Measurements from ENCODE around the gene CLDN10.

DNA sequence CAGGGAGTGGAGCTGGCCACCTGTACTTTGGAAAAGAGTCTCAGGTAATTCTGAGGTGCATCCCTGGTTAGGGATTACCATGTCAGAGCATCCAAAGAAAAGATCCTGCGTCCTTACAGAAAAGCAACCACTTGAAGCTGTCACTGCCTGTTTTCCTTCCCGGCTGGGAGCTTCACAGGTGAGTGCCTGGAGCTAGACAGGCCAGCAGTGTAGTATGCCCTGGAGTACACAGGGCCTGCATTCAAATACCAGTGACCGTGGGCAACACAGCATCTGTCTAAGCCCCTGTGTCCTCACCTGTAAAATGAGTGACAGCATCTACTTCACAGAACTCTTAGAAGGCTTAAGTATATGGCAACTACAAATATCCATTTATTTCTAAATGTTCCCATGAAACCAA is 63.0 kb downstream of the CLDN10 start:
- TF ChIP-seq, protein P1, sequence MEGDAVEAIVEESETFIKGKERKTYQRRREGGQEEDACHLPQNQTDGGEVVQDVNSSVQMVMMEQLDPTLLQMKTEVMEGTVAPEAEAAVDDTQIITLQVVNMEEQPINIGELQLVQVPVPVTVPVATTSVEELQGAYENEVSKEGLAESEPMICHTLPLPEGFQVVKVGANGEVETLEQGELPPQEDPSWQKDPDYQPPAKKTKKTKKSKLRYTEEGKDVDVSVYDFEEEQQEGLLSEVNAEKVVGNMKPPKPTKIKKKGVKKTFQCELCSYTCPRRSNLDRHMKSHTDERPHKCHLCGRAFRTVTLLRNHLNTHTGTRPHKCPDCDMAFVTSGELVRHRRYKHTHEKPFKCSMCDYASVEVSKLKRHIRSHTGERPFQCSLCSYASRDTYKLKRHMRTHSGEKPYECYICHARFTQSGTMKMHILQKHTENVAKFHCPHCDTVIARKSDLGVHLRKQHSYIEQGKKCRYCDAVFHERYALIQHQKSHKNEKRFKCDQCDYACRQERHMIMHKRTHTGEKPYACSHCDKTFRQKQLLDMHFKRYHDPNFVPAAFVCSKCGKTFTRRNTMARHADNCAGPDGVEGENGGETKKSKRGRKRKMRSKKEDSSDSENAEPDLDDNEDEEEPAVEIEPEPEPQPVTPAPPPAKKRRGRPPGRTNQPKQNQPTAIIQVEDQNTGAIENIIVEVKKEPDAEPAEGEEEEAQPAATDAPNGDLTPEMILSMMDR (IDR thresholded peaks at IDR 0.05), result no peak
- TF ChIP-seq POLR2A (IDR thresholded peaks at IDR 0.05), result no peak
- TF ChIP-seq EP300 (IDR thresholded peaks at IDR 0.05), result no peak

Measured in ovary (tissue), 3 donors.